Prostate gland (tissue), 2 donors: ENCODE measurements around the gene SGSM1.

ENCODE experiments used
- POLR2A ChIP-seq: fragments of 450-650 bp; IDR thresholded peaks from one replicate; pipeline ENCODE4 v1.6.1; 2016; ENCODE audit warnings: antibody characterized with exemption, mild to moderate bottlenecking
- POLR2AphosphoS5 ChIP-seq: sonication (generic); formaldehyde crosslinking; IDR thresholded peaks from one replicate; pipeline ENCODE4 v1.6.1; 2017; ENCODE audit warnings: antibody characterized with exemption
- TF ChIP-seq, protein P1 (sequence below), 4 experiments: fragments of 200-600 bp in 2 of 4; fragments of 450-650 bp in 2 of 4; sonication (generic) in 2 of 4; IDR thresholded peaks; 1 replicate in 3 of 4; 2 replicates in 1 of 4; pipeline ENCODE4 v1.5.1; 2016 to 2019; ENCODE audit warnings: antibody characterized with exemption in 4 of 4, mild to moderate bottlenecking in 2 of 4, moderate library complexity in 2 of 4

GRCh38 chr22:24954856-24955255, 148.8 kb downstream of the SGSM1 start:
- TF ChIP-seq POLR2AphosphoS5 = no peak
- TF ChIP-seq, protein P1, sequence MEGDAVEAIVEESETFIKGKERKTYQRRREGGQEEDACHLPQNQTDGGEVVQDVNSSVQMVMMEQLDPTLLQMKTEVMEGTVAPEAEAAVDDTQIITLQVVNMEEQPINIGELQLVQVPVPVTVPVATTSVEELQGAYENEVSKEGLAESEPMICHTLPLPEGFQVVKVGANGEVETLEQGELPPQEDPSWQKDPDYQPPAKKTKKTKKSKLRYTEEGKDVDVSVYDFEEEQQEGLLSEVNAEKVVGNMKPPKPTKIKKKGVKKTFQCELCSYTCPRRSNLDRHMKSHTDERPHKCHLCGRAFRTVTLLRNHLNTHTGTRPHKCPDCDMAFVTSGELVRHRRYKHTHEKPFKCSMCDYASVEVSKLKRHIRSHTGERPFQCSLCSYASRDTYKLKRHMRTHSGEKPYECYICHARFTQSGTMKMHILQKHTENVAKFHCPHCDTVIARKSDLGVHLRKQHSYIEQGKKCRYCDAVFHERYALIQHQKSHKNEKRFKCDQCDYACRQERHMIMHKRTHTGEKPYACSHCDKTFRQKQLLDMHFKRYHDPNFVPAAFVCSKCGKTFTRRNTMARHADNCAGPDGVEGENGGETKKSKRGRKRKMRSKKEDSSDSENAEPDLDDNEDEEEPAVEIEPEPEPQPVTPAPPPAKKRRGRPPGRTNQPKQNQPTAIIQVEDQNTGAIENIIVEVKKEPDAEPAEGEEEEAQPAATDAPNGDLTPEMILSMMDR (IDR thresholded peaks at IDR 0.05) = no peak
- TF ChIP-seq POLR2A = no peak
